ENCODE data around the gene RRM1. TPM values are rescaled to one million over a fixed set of nuclear protein-coding genes. Genes with fewer than 3 reads are reported as not detected.
"Not testable (repeated sequence)": the region's sequence is repeated elsewhere in the genome, so short reads cannot be mapped to it uniquely, and the experiment has no call there.

Gene RRM1
- total RNA-seq, 1 donor from 2014 or later: 28.0 TPM

- intact Hi-C loops (cut with DNase I): no loop called here
- Histone ChIP-seq H3K9me3 (no peaks in the 10 kb centered on the region), H3K27me3 (no peaks in the 10 kb centered on the region), H3K36me3 (peaks cover 96% of the 10 kb centered on the region), H3K4me1 (no peaks in the 10 kb centered on the region), H3K27ac (no peak overlapping the region), H3K4me3 (no peak overlapping the region)
- no peak for TF ChIP-seq CTCF (IDR thresholded peaks at IDR 0.05)
- no peak for DNase-seq
- ATAC-seq: peak; percentile 34
Measured at GRCh38 chr11:4123218-4123617, 28.6 kb downstream of the RRM1 start.

GRCh38 chr11:4125141-4125540 is 30.5 kb downstream of the RRM1 start:
- Histone ChIP-seq H3K4me3 (no peak overlapping the region), H3K9me3 (no peaks in the 10 kb centered on the region), H3K4me1 (no peaks in the 10 kb centered on the region), H3K27ac (no peak overlapping the region), H3K36me3 (peaks cover 87% of the 10 kb centered on the region), H3K27me3 (no peaks in the 10 kb centered on the region)
- TF ChIP-seq CTCF (IDR thresholded peaks at IDR 0.05): no peak
- DNase-seq (no peak), ATAC-seq (no peak)
- intact Hi-C loops (cut with DNase I): no loop called here

- peak; percentile 52 for ATAC-seq
- TF ChIP-seq CTCF (IDR thresholded peaks at IDR 0.05): no peak
Measured at GRCh38 chr11:4127357-4127756, 32.8 kb downstream of the RRM1 start.

GRCh38 chr11:4130219-4130618 is 35.6 kb downstream of the RRM1 start:
- H3K9me3 ChIP-seq; DNase-seq; H3K4me3 ChIP-seq; H3K27me3 ChIP-seq; intact Hi-C loops (cut with DNase I); H3K27ac ChIP-seq; H3K4me1 ChIP-seq; ATAC-seq: not testable (repeated sequence)
- H3K36me3 ChIP-seq: peaks cover 73% of the 10 kb centered on the region

More at GRCh38 chr11:4127357-4127756, 32.8 kb downstream of the RRM1 start:
- Histone ChIP-seq H3K36me3 (peaks cover 75% of the 10 kb centered on the region), H3K27me3 (no peaks in the 10 kb centered on the region), H3K4me3 (no peak overlapping the region), H3K4me1 (no peaks in the 10 kb centered on the region), H3K27ac (no peak overlapping the region), H3K9me3 (no peaks in the 10 kb centered on the region)
- intact Hi-C loops (cut with DNase I): no loop called here
- no peak for DNase-seq

GRCh38 chr11:4134806-4135205 is 40.2 kb downstream of the RRM1 start:
- Histone ChIP-seq H3K9me3 (no peaks in the 10 kb centered on the region), H3K4me1 (peaks cover 5% of the 10 kb centered on the region), H3K36me3 (peaks cover 58% of the 10 kb centered on the region), H3K27ac (no peak overlapping the region), H3K4me3 (no peak overlapping the region), H3K27me3 (no peaks in the 10 kb centered on the region)
- TF ChIP-seq CTCF (IDR thresholded peaks at IDR 0.05): no peak
- DNase-seq (no peak), ATAC-seq (no peak)
- intact Hi-C loops (cut with DNase I): no loop called here

- no peak overlapping the region for H3K27ac ChIP-seq
- H3K4me3 ChIP-seq: no peak overlapping the region
- no peak for TF ChIP-seq CTCF (IDR thresholded peaks at IDR 0.05)
- DNase-seq: no peak
- ATAC-seq: no peak
- no peaks in the 10 kb centered on the region for H3K9me3 ChIP-seq
- peaks cover 43% of the 10 kb centered on the region for H3K36me3 ChIP-seq
- H3K4me1 ChIP-seq: peaks cover 5% of the 10 kb centered on the region
- intact Hi-C loops (cut with DNase I): no loop called here
- H3K27me3 ChIP-seq: no peaks in the 10 kb centered on the region
Measured at GRCh38 chr11:4138497-4138896, 43.9 kb downstream of the RRM1 start.
